Measurements from ENCODE around the gene ARPC5L.

ARPC5L gene

DNA sequence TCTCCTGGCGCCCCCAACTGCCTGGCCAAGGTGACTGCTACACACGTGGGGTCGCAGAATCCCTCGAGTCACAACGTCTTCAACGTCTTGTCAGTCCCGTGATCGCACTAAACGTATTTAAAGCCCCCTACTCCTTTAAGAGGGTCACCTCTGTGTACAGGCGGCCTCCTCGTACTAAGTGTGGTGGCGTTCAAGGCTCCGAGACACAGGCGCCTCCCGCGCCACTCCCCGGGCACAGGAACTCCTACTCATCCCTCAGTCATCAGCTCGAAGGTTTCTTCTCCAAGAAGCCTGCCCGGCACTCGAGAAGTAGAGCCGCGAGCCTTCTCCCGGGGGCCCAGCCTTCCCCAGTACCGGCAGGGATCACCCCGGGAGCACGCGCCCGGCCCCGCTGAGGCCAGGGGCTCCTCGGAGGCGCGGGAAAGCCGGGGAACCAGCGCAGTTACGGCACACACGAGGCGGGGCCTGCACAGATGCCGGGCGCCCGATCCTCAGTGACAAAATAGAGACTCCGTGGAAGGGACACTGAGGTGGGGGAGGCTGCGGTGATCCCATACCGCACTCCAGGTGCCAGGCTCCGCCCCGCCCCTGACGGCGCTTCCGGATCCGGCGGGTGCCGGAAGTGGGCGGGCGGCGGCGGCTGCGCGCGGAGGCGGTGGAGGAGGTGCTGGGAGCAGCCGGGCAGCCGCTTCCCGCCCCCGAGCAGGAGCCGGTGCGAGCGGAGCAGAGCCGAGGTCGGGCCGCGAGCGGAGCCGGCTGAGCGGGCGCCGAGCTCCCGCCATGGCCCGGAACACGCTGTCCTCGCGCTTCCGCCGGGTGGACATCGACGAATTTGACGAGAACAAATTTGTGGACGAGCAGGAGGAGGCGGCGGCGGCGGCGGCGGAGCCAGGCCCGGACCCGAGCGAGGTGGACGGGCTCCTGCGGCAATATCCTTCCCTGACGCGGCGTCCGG, 6.9 kb downstream of the ARPC5L start:
- peak; percentile 90 for DNase-seq

DNA sequence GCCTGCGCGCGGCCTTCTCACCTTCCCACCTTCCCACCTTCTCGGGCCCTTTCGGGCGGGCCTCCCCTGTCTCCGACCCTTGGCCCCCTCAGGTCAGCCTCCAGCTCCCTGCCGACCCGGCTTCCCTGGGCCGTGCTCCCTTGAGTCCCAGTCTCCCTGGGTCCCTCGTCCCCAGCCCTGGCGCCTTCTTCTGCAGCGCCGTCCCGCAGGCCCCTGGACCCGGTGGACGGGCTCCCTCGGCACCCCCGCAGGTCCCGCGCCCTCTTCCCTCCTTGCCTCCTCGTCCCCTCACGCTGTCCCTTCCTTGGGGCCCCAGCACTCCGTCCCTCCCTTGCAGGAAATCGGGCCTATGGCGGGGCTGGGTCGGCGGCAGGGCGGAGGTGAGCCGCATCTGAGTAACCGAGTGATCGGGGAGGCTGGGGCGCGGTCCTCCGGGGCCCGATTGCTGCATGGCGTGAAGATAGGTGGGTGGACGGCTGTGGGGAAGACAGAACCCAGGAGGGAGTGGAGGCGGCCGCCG, 7.6 kb downstream of the ARPC5L start:
- DNase-seq, result peak; percentile 54

DNA sequence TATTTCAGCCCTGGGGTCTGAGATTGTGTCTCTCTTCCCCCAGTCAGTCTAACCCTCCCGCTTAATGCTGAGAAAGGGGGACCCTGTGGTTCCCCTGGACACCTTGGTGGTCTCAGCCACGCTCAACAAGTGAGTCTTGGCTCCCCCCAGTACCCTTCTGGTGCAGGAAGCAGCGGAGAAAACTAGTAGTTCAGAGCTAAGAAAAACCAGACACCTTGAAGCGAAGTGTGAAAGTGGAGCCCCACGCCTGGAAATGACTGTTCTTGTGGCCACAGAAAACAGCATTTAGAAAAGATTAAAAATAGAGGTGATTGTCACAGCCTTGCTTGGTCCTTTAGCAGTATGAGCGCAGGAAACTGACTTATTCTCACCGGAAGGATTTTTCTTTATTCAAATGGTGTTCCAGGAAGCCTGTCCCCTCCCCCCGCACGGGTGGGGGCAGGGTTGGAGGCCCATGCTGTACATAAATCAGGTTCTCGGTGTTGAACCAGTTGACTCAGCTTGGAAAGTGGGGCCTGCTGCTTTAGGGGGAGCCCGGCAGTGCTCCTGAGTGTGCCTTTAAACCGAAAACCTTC, 8.1 kb downstream of the ARPC5L start:
- DNase-seq, result peak; percentile 56

DNA sequence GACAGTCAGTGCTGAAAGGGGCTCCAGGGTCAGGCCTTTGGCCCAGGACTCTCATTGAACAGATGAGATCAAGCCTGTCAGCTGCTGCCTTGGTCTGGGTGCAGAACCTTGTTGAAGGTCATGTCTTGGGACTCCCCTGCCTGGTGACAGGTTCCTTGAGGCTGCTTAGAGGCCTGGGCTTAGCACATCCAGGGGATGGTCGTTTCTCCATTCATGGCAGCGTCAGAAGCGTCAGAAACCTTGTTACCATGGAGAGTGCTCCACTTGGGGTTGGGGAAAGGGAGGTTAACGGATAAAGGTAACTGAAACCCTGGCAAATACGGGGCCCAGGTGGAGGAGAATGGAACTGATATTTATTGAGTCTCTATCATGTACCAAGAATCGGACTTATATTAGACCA, 8.8 kb downstream of the ARPC5L start:
- DNase-seq, result peak; percentile 17

DNA sequence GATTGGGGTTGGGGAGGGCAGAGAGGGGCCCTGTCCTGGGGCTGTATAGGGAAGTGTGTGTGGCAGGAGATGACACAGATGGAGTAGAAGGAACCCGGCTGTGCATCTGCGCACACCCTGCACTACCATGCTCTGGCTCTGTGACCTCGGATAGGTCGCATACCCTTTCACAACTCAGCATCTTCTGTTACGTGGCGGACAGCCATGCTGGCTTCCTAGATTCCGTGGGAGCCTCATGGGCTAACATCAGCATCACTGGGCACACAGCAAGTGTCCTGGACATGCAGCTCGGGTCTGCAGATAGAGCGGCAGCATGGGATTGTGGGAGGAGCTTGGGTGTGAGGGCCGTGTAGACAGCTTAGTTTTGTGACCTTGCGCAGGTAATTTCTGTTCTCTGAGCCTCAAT, 9.2 kb downstream of the ARPC5L start:
- DNase-seq, result peak; percentile 23

DNA sequence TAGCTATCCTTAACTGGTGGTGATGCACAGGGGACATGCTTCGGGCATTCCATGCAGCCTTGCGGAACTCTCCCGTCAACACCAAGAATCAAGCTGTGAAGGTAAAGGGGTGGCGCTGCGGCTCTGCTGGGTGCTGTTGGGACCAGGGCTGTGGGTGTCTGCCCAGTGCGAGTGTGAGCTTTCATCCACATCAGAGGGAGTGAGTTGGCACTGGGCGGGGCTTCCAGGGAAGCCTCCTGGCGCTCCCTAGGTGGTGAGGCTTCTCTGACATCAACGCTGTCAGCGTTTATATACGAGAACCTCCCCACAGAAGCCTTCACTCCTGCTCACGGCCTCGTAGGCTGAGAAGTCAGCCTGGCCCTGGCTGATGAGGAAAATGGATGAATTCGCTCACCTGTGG, 11.7 kb downstream of the ARPC5L start:
- no peak for DNase-seq

DNA sequence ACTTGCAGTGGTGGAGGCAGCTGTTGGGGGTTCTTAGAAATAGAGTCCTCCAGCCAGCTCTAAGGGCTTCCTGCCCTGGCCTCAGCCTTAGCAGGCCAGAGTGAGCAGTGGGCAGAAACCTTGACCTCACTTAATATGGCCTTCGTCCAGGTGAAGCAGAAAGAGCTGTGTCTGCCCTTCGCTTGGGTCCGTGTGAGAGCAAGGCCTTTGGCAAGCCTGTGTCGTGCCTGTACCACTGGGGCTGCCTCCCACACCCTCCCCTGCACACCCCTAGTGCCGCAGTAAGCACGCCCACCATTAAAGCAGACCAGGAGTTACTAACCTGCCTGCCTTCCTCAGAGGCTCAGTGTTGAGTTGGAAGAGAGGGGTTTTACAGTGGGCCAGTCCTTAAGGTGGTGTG, 13.6 kb downstream of the ARPC5L start:
- DNase-seq, result no peak

DNA sequence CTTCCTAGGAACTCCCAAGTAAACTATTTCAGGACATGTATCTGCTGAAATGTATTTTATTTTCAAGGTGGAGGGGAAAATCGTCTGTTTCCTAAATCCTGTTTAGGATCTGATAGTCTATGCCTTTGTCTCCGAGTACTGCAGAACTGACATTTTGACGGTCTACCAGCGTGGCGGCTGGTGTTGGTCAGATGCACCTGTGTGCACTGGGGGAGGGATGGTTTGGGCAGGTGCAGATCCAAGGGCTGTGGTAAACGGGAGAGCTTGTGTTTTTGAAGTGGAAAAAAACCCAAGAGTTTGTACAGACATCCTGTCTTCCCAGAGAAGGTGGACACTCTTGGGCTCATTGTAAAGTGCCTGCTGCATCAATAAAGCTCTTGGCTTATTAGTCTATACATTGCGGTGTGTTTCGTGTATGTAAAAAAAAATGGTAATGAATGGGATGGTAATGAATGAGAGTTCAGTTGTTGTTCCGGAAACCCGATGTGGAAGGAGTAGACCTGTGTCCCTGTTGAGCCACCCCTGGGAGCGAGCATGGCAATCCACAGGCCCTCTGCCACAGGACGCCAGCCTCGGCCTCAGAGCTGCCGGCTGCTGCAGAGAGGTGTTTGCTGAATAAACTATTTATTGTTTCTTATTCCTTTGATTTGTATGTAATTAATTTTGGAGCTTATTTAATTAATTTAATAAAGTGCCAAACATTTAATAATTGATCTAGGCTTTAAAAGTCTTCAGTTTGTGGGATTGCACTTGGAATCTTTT, 15.3 kb downstream of the ARPC5L start:
- DNase-seq, result peak; percentile 6

DNA sequence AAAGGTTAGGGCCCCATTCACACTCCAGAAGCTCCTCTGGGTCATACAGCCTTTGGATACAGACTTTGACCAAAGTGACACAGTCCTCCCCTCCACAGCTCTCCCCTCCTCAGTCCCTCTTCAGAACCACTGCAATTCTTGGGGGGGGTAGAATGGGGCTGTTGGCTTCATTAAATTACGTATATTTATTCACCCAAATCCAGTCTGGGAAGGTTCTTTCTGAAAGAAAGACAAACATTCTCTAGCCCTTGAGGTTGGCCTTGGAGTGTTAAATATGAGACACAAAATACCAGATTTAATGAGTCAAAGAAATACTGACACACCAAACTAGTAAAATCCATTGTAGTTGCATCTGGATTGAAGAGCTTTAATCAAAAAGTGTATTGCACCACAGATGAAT, 16.1 kb downstream of the ARPC5L start:
- DNase-seq, result no peak

DNA sequence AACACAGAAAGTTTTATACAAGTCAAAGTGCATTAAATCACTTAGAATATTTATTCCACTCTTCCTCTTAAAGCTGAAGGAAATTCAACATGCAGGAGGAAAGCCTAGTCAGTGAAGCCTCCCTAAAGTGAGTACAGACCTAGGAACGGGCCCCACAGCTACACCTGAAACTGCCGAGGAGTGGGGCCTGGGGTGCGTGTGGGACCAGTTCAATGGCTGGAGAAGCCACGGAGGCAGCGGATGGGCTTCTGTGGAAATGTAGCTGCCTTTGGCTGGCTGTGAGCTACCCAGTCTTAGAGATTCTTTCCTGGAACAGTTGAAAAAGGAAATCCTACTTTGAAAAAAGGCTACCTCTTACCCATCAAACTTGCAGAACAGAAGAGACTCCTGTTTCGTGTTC, 16.6 kb downstream of the ARPC5L start:
- no peak for DNase-seq

DNA sequence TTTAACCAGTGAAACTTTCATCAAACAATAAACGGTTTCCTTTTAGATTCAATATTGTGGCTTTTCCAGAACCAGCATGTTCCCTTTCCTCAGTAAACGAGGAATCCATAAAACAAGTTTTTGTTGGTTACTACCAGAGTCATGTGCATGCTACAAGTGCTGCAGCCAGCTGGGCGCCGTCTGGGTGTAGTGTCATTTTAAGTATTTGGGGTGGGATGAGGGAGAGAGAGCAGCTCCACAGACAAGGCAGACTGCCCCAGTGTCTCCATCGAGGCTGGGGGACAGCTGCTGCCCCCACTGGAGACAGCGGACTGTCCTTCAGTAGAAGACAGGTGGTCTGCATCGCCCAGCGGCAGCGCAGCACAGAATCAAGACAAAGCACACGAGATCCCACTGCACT, 17.3 kb downstream of the ARPC5L start:
- DNase-seq, result no peak

DNA sequence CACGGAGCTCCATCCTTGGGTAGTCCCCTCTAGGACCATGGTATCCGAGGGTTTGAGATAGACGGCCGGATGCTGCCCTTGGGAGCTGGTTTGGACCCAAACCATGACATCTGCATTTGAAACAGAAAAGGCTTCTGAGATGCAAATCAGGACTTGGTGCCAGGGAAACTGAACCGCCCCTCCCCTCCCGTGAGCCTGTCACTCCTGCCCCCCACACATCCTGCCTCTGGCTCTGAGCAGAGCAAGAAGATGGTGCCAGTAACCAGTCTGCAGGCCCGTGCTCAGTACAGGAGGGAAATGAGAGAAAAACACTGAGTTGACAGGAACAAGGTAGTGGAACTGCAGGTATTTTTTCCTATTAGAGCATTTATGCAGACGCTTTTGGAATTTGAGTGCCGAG, 18.6 kb downstream of the ARPC5L start:
- no peak for DNase-seq

DNA sequence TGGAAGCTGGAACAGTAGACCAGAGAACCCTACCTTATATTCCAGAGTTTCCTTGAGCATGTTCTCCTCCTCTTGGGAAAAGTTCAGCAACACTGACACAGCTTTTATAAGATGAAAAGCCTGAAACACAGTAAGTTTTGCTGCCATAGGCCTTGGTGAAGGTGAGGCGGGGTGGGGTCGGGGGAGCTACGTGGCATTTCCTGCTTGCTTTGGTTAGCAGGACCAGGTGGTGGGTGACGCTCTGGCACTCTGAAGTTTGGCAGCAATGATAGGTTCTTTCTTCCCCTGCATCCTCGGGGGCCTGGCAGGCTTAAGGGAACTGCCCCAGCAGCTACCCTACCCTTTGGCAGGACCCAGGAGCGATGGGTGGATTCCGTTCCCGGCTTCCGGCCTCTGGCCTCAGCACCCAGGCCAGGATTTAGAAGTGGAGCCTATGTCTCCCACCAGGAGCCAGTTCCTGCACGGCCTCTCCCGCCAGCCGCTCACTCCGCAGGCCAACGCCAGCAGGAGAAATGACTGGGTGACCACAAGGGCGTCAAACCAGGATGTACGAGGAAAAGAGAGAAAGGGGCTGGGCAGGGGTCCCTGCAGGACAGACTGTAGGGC, 19.3 kb downstream of the ARPC5L start:
- DNase-seq, result no peak

DNA sequence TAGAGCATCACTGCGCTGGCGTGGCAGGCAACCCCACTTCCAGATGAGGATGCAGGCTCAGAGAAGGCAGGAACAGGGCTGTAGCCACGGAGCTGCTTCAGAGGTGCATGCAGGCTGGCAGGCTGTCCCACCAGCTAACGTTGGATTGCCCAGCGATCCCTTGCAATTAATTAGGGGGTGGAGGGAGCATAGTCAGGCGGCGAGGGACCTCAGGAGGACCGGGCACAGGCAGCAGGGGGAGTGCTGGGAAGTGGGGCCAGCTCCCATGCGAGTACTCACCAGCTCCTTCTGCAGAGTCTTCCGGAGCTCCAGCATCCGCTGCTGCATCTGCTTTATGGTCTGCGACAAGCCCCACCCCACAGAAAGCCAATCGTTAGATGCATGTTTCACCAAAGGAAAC, 20.3 kb downstream of the ARPC5L start:
- DNase-seq, result no peak

DNA sequence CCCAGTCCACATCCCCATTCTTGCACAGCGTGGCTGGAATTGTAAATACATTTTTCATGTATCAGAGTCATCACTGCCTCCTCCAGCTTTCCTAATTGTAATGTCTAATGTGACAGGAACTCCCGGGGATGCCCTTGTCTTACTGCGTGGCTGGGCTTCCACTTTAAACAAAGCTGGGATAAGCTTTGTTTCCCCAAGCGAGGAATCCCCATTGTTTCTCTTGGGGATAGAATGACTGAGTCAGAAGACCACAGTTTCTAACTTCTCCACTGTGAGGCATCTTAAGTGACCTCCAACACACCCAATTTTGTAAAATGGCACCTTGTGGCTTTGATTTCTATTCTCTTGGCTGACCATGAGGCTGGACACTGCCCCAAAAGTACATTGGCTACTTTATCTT, 22.4 kb downstream of the ARPC5L start:
- DNase-seq, result no peak

DNA sequence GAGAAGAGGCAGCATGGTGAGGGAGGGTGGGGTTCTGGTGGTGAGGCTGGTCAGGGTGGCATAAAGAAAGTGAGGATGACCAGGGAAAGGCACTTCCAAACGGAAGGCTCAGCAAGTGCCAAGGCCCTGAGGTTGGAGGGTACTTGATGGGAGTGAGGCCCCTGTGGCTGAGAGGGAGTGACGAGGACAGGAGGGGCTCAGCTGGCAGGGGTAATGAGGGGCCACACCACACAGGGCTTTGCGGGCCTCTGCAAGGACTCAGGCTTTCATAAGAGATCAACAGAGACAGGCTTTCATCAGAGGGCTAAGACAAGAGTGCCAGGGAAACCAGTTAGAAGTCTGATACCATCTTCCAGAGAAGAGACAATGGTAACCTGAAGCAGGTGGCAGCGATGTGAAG, 23.6 kb downstream of the ARPC5L start:
- DNase-seq, result no peak

DNA sequence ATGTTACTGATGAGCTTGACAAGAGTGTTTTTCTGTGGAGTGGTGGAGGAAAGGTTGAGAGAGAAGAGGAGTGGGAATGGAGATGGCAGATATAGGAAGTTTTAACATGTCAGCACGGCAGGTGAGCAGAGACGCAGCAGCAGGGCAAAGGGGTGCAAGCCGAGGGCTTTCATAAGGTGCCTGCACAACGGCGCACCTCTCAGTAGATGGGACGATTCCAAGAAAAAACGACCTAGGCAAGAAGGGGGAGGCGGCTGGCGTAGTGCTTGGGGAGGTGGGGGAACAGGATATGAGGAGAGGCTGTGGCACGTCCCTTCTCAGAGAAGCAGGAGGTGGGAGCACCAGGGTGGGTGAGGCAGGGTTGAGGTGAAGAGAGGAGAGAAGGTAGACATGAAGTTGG, 24.5 kb downstream of the ARPC5L start:
- DNase-seq, result no peak

DNA sequence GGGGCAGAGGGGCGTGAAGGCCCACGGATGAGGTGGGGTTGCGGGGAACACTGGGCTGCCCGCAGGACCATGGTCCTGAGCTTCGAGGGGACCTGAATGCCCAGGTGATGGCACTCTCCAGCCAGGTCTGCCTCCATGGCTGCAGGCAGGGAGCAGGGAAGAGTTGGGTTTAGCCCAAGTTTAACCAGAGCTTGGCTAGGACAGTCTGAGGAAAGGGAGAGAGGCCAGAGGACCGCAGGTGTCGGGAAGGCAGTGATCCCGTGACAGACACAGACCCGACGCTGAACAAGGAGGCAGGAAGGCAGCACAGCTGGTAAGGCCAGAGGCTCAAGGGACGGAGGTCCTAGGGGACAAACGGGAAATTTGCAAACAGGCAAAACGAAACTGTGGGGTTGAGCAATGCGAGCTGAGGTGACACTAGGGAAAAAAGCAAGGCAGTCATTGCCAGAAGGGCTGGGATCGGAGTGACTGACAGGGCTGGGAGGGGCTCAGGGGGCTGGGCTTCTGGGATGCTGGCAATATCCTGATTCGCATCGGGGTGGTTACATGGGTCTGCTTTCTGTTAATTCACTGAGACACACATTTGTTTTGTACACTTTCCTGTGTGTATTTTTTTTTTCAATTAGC, 25.0 kb downstream of the ARPC5L start:
- DNase-seq, result no peak

DNA sequence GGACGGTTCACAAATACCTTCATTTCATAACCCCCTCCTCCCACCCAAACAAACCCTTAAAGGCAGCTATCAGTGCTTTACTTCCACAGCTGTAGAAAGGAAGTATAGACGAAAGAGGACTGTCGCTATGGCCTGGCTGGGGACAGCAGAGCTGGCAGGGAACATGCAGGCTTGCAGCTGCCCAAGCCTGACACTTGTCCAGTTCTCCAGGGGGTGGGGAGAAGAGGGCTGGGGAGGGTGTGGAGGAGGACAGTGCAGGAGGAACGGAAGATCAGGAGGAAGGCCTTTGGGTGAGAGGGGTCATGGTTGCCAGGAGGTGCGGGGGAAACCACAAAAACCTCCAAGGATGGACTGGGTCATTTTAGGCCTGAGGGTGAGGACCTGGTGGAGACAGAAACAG, 25.9 kb downstream of the ARPC5L start:
- DNase-seq, result no peak

DNA sequence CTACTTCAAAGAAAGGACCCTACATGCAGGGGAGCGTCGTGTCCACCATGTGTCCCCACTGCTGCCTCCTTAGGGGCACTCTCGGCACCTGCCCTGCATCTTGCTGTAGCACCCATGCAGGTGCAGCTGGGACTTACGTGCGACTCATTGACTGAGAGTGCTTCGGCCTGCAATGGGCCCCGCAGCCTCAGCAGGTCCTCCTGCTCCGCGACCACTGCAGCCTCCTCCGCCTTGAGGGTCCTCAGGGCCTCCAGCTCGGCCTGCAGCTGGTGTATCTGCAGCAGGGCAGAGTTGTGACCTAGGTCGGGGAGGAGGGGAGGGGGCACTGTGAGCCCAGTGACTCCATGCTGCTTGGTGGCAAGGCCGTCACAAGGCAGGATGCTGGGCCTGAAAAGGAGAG, 27.1 kb downstream of the ARPC5L start:
- no peak for DNase-seq

DNA sequence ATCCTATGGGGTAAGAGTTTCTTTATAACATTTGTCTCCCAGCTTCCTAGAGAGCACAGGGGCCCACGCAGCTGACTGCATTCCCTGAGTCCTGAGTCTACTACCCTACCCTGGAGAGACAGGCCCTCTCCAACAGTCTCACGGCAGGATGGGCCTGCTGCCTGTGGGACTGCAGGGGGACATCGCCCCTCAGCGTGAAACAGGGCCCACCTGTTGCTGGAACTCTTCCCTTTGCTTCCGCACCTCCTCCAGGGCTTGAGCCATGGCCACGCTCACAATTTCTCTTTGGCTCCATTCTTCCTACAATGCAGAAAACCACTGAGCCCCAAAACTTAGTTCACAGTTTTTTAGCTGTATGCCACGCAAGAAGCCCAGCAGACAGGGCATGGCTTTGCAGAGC, 28.2 kb downstream of the ARPC5L start:
- no peak for DNase-seq

DNA sequence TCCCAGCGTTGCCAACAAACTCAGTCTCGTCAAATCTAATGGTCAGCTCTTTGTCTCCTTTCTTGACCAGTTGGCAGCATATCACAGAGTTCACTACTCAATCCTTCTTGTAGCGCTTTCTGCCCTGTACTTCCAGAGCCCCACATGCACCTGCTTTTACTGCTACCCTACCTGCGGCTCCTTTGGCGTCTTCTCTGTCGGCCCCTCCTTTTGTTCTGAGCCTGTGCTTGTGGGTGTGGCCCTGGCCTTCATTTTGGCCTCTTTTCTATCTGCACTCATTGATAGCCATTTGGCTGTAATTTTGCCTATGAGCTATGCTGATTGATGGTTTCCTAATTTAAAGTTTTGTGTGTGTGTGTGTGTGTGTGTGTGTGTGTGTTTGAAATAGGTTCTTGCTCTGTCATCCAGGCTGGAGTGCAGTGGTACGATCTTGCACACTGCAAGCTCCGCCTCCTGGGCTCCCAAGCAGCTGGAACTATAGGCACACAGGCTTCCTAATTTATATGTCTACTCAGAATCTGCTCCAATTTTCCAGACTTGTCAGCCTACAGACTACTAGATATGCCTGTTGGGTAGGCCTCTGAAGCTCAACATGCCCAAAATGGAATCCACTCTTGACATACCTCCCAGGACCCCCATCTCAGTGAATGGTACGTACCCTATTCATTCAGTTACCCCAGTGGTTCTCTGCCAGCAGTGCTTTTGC, 32.3 kb downstream of the ARPC5L start:
- DNase-seq, result no peak

Data from left hindlimb (tissue), 1 donor.